Measurements from ENCODE around the gene ING3. TPM values are rescaled to one million over a fixed set of nuclear protein-coding genes. Genes with fewer than 3 reads are reported as not detected.

The ING3 gene
- total and polyA plus RNA-seq, 9 of the 15 experiments (the other 6 are each of a cell fraction or from before 2014, with no cell fraction given): 22.8 to 233 (median 50.4) TPM

DNA sequence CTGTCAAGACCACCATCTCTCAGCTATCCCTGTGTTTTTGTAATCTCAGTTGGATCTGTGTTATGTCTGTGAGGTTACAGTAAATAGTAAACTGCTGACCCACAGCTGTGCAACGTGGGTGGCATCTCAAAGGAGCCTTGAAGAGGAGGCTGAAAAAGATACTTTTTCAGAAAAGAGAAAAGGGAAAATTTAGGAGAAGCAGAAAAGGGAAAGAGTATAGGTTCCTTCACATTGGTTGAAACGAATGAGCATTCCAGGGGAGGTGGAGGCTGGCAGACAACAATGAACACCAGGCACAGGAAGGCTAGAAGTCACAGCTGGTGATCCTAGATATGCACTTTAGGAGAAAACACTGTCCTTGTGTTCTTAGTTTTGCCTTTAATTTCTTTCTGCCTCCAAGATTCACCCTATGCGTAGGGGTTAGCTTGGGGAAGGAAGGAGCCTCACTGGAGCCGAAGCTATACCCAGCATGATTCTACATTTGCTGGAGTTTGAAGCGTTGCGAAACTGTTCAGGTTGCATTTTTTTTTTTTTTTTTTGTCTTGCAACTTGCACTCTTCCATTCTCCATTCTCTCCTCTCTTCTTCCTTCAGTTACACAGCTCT lies 56.2 kb downstream of the ING3 start (continued):
- TF ChIP-seq, protein P1, sequence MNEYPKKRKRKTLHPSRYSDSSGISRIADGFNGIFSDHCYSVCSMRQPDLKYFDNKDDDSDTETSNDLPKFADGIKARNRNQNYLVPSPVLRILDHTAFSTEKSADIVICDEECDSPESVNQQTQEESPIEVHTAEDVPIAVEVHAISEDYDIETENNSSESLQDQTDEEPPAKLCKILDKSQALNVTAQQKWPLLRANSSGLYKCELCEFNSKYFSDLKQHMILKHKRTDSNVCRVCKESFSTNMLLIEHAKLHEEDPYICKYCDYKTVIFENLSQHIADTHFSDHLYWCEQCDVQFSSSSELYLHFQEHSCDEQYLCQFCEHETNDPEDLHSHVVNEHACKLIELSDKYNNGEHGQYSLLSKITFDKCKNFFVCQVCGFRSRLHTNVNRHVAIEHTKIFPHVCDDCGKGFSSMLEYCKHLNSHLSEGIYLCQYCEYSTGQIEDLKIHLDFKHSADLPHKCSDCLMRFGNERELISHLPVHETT (CRISPR knock-in tag; conservative IDR thresholded peaks at IDR 0.05 in 1 of 2, IDR thresholded peaks at IDR 0.05 in 1 of 2): no peak
- TF ChIP-seq GATAD2A (IDR thresholded peaks at IDR 0.05): peak; percentile 29; the same call in 1 of the 2 replicates
- peak; percentile 54 for TF ChIP-seq EP400 (IDR thresholded peaks at IDR 0.05)
- no peak for TF ChIP-seq ZSCAN29 (IDR thresholded peaks at IDR 0.05)
- no peak for TF ChIP-seq ZNF717 (CRISPR knock-in tag; IDR thresholded peaks at IDR 0.05)
- TF ChIP-seq RBM17 (IDR thresholded peaks at IDR 0.05; ENCODE audit: borderline replicate concordance, low read depth, low read length): no peak
- no peak for TF ChIP-seq THRAP3 (IDR thresholded peaks at IDR 0.05; ENCODE audit: borderline replicate concordance)
- TF ChIP-seq GATAD2B (IDR thresholded peaks at IDR 0.05; ENCODE audit: borderline replicate concordance): no peak
- no peak for TF ChIP-seq ZNF282 (CRISPR knock-in tag; IDR thresholded peaks at IDR 0.05)
- TF ChIP-seq PURB (CRISPR knock-in tag; IDR thresholded peaks at IDR 0.05; ENCODE audit: low read depth): no peak
- TF ChIP-seq, protein P2, sequence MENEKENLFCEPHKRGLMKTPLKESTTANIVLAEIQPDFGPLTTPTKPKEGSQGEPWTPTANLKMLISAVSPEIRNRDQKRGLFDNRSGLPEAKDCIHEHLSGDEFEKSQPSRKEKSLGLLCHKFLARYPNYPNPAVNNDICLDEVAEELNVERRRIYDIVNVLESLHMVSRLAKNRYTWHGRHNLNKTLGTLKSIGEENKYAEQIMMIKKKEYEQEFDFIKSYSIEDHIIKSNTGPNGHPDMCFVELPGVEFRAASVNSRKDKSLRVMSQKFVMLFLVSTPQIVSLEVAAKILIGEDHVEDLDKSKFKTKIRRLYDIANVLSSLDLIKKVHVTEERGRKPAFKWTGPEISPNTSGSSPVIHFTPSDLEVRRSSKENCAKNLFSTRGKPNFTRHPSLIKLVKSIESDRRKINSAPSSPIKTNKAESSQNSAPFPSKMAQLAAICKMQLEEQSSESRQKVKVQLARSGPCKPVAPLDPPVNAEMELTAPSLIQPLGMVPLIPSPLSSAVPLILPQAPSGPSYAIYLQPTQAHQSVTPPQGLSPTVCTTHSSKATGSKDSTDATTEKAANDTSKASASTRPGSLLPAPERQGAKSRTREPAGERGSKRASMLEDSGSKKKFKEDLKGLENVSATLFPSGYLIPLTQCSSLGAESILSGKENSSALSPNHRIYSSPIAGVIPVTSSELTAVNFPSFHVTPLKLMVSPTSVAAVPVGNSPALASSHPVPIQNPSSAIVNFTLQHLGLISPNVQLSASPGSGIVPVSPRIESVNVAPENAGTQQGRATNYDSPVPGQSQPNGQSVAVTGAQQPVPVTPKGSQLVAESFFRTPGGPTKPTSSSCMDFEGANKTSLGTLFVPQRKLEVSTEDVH (IDR thresholded peaks at IDR 0.05; ENCODE audit: low read depth, partially characterized antibody): no peak
- TF ChIP-seq, protein P3, sequence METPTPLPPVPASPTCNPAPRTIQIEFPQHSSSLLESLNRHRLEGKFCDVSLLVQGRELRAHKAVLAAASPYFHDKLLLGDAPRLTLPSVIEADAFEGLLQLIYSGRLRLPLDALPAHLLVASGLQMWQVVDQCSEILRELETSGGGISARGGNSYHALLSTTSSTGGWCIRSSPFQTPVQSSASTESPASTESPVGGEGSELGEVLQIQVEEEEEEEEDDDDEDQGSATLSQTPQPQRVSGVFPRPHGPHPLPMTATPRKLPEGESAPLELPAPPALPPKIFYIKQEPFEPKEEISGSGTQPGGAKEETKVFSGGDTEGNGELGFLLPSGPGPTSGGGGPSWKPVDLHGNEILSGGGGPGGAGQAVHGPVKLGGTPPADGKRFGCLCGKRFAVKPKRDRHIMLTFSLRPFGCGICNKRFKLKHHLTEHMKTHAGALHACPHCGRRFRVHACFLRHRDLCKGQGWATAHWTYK (CRISPR knock-in tag; IDR thresholded peaks at IDR 0.05): peak; percentile 34; the same call in 1 of the 2 replicates
- no peak for TF ChIP-seq TOE1 (IDR thresholded peaks at IDR 0.05; ENCODE audit: borderline replicate concordance)
- no peak for TF ChIP-seq TOE1 (CRISPR knock-in tag; IDR thresholded peaks at IDR 0.05; ENCODE audit: borderline replicate concordance, low read depth)
- no peak for TF ChIP-seq ZFP30 (CRISPR knock-in tag; IDR thresholded peaks at IDR 0.05; ENCODE audit: borderline replicate concordance)
